Hepatocyte (in vitro differentiated cells): ENCODE measurements around the gene ARR3. TPM values are rescaled to one million over a fixed set of nuclear protein-coding genes. Genes with fewer than 3 reads are reported as not detected.

Source experiments
- DNase-seq: peaks from one replicate; pipeline ENCODE4 v3.0.0-alpha.2; 2016; ENCODE audit warnings: low spot score
- H2AFZ ChIP-seq: fragments of 200-600 bp; sonication (generic); 2 replicates; pipeline ENCODE4 v1.6.0; 2016; ENCODE audit warnings: antibody characterized with exemption, mild to moderate bottlenecking
- H3K27ac ChIP-seq: fragments of 200-600 bp; sonication (generic); 2 replicates; pipeline ENCODE4 v1.5.1; 2016; ENCODE audit warnings: mild to moderate bottlenecking
- H3K27me3 ChIP-seq: fragments of 200-600 bp; sonication (generic); 2 replicates; pipeline ENCODE4 v1.6.1; 2016
- H3K36me3 ChIP-seq: fragments of 200-600 bp; sonication (generic); replicated peaks from 2 replicates; pipeline ENCODE4 v1.5.1; 2016; ENCODE audit warnings: low read depth; ENCODE audit not compliant: insufficient read depth
- H3K4me1 ChIP-seq: fragments of 200-600 bp; sonication (generic); 2 replicates; pipeline ENCODE4 v1.5.1; 2016; ENCODE audit warnings: mild to moderate bottlenecking, moderate library complexity; ENCODE audit not compliant: insufficient read depth
- H3K4me2 ChIP-seq: fragments of 200-600 bp; sonication (generic); 2 replicates; pipeline ENCODE4 v1.6.0; 2016
- H3K4me3 ChIP-seq: fragments of 200-600 bp; sonication (generic); 2 replicates; pipeline ENCODE4 v1.5.1; 2016; ENCODE audit warnings: mild to moderate bottlenecking
- H3K79me2 ChIP-seq: fragments of 200-600 bp; sonication (generic); 2 replicates; pipeline ENCODE4 v1.6.0; 2017; ENCODE audit warnings: mild to moderate bottlenecking
- H3K9me2 ChIP-seq: fragments of 200-600 bp; sonication (generic); replicated peaks from 2 replicates; pipeline ENCODE4 v1.6.0; 2017; ENCODE audit warnings: mild to moderate bottlenecking; ENCODE audit not compliant: insufficient read depth
- H3K9me3 ChIP-seq: fragments of 200-600 bp; sonication (generic); 2 replicates; pipeline ENCODE4 v1.5.1; 2016; ENCODE audit warnings: low read depth, mild to moderate bottlenecking
- H4K20me1 ChIP-seq: fragments of 200-600 bp; sonication (generic); 2 replicates; pipeline ENCODE4 v1.6.0; 2016; ENCODE audit warnings: mild to moderate bottlenecking; ENCODE audit not compliant: insufficient read depth, poor library complexity, severe bottlenecking
- CTCF ChIP-seq: fragments of 200-600 bp; sonication (generic); IDR thresholded peaks from 2 replicates; pipeline ENCODE4 v1.5.1; 2016; ENCODE audit warnings: antibody characterized with exemption, mild to moderate bottlenecking; ENCODE audit not compliant: poor library complexity
- EZH2 ChIP-seq: fragments of 200-600 bp; sonication (generic); IDR thresholded peaks from 2 replicates; pipeline ENCODE4 v1.6.1; 2016; ENCODE audit warnings: antibody characterized with exemption, mild to moderate bottlenecking, borderline replicate concordance
- EZH2phosphoT487 ChIP-seq: fragments of 200-600 bp; sonication (generic); IDR thresholded peaks from one replicate; pipeline ENCODE4 v1.6.1; 2018; ENCODE audit warnings: antibody characterized with exemption, mild to moderate bottlenecking, low read depth, moderate library complexity; ENCODE audit not compliant: unreplicated experiment, severe bottlenecking
- WGBS: methylation state at CpG from one replicate; pipeline ENCODE4 v1.1.6; 2016; ENCODE audit warnings: low lambda C conversion rate; ENCODE audit errors: missing lambda C conversion rate; 5-methylcytosine and 5-hydroxymethylcytosine counted together
- polyA plus RNA-seq: library from polyadenylated mRNA; unstranded; fragments of >200 nt; fragmentation: Nextera tagmentation; extraction: Ambion mirVana; gene quantifications from 2 replicates; pipeline ENCODE4 v1.2.1, GENCODE V29; 2016
- total RNA-seq: library from RNA; depleted of rRNA; stranded (reverse); fragments of >200 nt; gene quantifications from 2 replicates; pipeline ENCODE4 v1.2.3, GENCODE V29; 2014

Gene ARR3
- total and polyA plus RNA-seq, 2 experiments from 2014 or later = not detected

GRCh38 chrX:70253377-70254062 lies 14.6 kb upstream of the ARR3 start:
- Histone ChIP-seq H3K27ac (peak overlapping the region; percentile 90), H4K20me1 (no peaks in the 10 kb centered on the region), H3K79me2 (no peaks in the 10 kb centered on the region), H3K4me2 (no peak overlapping the region), H3K9me2 (no peaks in the 10 kb centered on the region), H3K27me3 (no peaks in the 10 kb centered on the region), H3K4me1 (peaks cover 12% of the 10 kb centered on the region), H3K9me3 (no peaks in the 10 kb centered on the region), H3K36me3 (no peaks in the 10 kb centered on the region), H3K4me3 (no peak overlapping the region), H2AFZ (no peak overlapping the region)
- DNase-seq = no peak
- WGBS = 64% methylated on average over 3 of the region's 3 CpGs
- no peak for TF ChIP-seq EZH2
- no peak for TF ChIP-seq CTCF
- TF ChIP-seq EZH2phosphoT487 = no peak

- Histone ChIP-seq H4K20me1 (no peaks in the 10 kb centered on the region), H3K27ac (peak overlapping the region; percentile 90), H3K79me2 (no peaks in the 10 kb centered on the region), H3K36me3 (no peaks in the 10 kb centered on the region), H2AFZ (no peak overlapping the region), H3K9me2 (no peaks in the 10 kb centered on the region), H3K4me1 (peaks cover 12% of the 10 kb centered on the region), H3K4me3 (no peak overlapping the region), H3K27me3 (no peaks in the 10 kb centered on the region), H3K9me3 (no peaks in the 10 kb centered on the region), H3K4me2 (no peak overlapping the region)
- TF ChIP-seq EZH2phosphoT487 (no peak), EZH2 (no peak), CTCF (no peak)
- 50% methylated on average over 1 of the region's 1 CpG for WGBS
- DNase-seq = no peak
Measured at GRCh38 chrX:70254063-70254400, 14.1 kb upstream of the ARR3 start.

- Histone ChIP-seq H3K27me3 (no peaks in the 10 kb centered on the region), H3K4me2 (no peak overlapping the region), H3K79me2 (no peaks in the 10 kb centered on the region), H2AFZ (no peak overlapping the region), H3K4me1 (peaks cover 12% of the 10 kb centered on the region), H3K36me3 (no peaks in the 10 kb centered on the region), H3K27ac (peak overlapping the region; percentile 90), H3K4me3 (no peak overlapping the region), H4K20me1 (no peaks in the 10 kb centered on the region), H3K9me2 (no peaks in the 10 kb centered on the region), H3K9me3 (no peaks in the 10 kb centered on the region)
- no peak for TF ChIP-seq EZH2phosphoT487
- TF ChIP-seq CTCF = no peak
- TF ChIP-seq EZH2 = no peak
- WGBS = 63% methylated on average over 3 of the region's 3 CpGs
- DNase-seq = peak; percentile 41
Measured at GRCh38 chrX:70254909-70255308, 13.2 kb upstream of the ARR3 start.
